B cell (primary cell): ENCODE results near the gene CCDC7. TPM values are rescaled to one million over a fixed set of nuclear protein-coding genes. Genes with fewer than 3 reads are reported as not detected.

Experiments
- ATAC-seq: fragments of 200-7000 bp; cut with Tn5 transposase; one replicate; pipeline ENCODE4 v1.10.0; 2021; ENCODE audit warnings: low read depth, mild to moderate bottlenecking, moderate number of reproducible peaks, moderate library complexity
- CTCF ChIA-PET: fragments of 350-600 bp; sonication (Branson Sonifier 250); formaldehyde crosslinking; loops from one replicate; lab custom pipeline; 2021; ENCODE audit warnings: antibody characterized with exemption, inconsistent platforms; lab: Charles Lee
- POLR2A ChIA-PET: fragments of 350-600 bp; sonication (Branson Sonifier 250); formaldehyde crosslinking; loops from one replicate; lab custom pipeline; 2021; ENCODE audit warnings: antibody characterized with exemption; lab: Charles Lee
- DNase-seq: peaks from one replicate; pipeline ENCODE4 v3.0.0; 2013
- H2AFZ ChIP-seq: 2 replicates; pipeline ENCODE4 v1.6.1; 2012; ENCODE audit warnings: mild to moderate bottlenecking, low read depth, low read length; ENCODE audit not compliant: insufficient read depth, poor library complexity, severe bottlenecking
- H3K27ac ChIP-seq, 2 donors: 1 replicate in 1 of 2; 2 replicates in 1 of 2; pipeline ENCODE4 v1.5.1; 2012 to 2013; ENCODE audit warnings: low read length in 2 of 2, mild to moderate bottlenecking in 2 of 2, moderate library complexity in 1 of 2
- H3K27me3 ChIP-seq, 4 experiments: fragments of 200-600 bp in 1 of 4; sonication (generic) in 1 of 4; replicated peaks in 1 of 4; 1 replicate in 2 of 4; 2 replicates in 2 of 4; pipeline versions ENCODE4 v1.6.1 to v1.7.0; 2013 to 2016; ENCODE audit warnings: low read length in 3 of 4, mild to moderate bottlenecking in 2 of 4, mixed read lengths in 1 of 4, moderate library complexity in 1 of 4; ENCODE audit not compliant: insufficient read depth in 4 of 4, control insufficient read depth in 3 of 4; ENCODE audit errors: control extremely low read depth in 1 of 4
- H3K36me3 ChIP-seq, 2 experiments: replicated peaks in 1 of 2; 1 replicate in 1 of 2; 2 replicates in 1 of 2; pipeline versions ENCODE4 v1.6.1 to v1.7.1; 2013; ENCODE audit warnings: low read length in 1 of 2; ENCODE audit not compliant: insufficient read depth in 2 of 2, control insufficient read depth in 1 of 2; ENCODE audit errors: control extremely low read depth in 1 of 2, extremely low read depth in 1 of 2
- H3K4me1 ChIP-seq, 2 donors: fragments of 200-600 bp in 1 of 2; sonication (generic) in 1 of 2; 1 replicate in 1 of 2; 2 replicates in 1 of 2; pipeline versions ENCODE4 v1.5.1 to v1.6.1; 2013 to 2017; ENCODE audit warnings: low read length in 2 of 2; ENCODE audit not compliant: control insufficient read depth in 2 of 2, insufficient read depth in 2 of 2
- H3K4me2 ChIP-seq: replicated peaks from 2 replicates; pipeline ENCODE3; 2012; ENCODE audit warnings: mild to moderate bottlenecking, low read depth, low read length; ENCODE audit not compliant: poor library complexity, severe bottlenecking
- H3K4me3 ChIP-seq, 5 experiments: fragments of 200-600 bp in 1 of 5; sonication (generic) in 1 of 5; 1 replicate in 3 of 5; 2 replicates in 2 of 5; pipeline versions ENCODE4 v1.5.1 to v1.7.0; 2011 to 2016; ENCODE audit warnings: low read length in 4 of 5, mild to moderate bottlenecking in 4 of 5, low read depth in 2 of 5, control low read depth in 1 of 5, moderate library complexity in 1 of 5; ENCODE audit not compliant: insufficient read depth in 1 of 5; ENCODE audit errors: control extremely low read depth in 1 of 5, extremely low read depth in 1 of 5
- H3K79me2 ChIP-seq: fragments of 200-600 bp; sonication (generic); one replicate; pipeline ENCODE4 v1.6.0; 2016; ENCODE audit warnings: low read length; ENCODE audit not compliant: control insufficient read depth, insufficient read depth
- H3K9ac ChIP-seq: fragments of 200-600 bp; sonication (generic); 2 replicates; pipeline ENCODE4 v1.6.1; 2017; ENCODE audit warnings: mild to moderate bottlenecking, low read length, moderate library complexity
- H3K9me3 ChIP-seq, 3 donors: one replicate each; pipeline versions ENCODE4 v1.6.1 to v1.7.1; 2013; ENCODE audit warnings: low read length in 2 of 3; ENCODE audit not compliant: control insufficient read depth in 2 of 3, insufficient read depth in 1 of 3; ENCODE audit errors: control extremely low read depth in 1 of 3
- H4K20me1 ChIP-seq: 2 replicates; pipeline ENCODE4 v1.6.0; 2012; ENCODE audit warnings: mild to moderate bottlenecking, low read length; ENCODE audit not compliant: insufficient read depth, control insufficient read depth, poor library complexity, severe bottlenecking
- H3K27ac Mint-ChIP-seq: one replicate; pipeline ENCODE4 v1.8.0; 2021; ENCODE audit warnings: mixed read lengths
- H3K27me3 Mint-ChIP-seq: one replicate; pipeline ENCODE4 v1.8.0; 2021; ENCODE audit warnings: mixed read lengths
- H3K4me1 Mint-ChIP-seq: one replicate; pipeline ENCODE4 v1.8.0; 2021; ENCODE audit warnings: mixed read lengths
- H3K4me3 Mint-ChIP-seq: one replicate; pipeline ENCODE4 v1.8.0; 2021; ENCODE audit warnings: mixed read lengths
- H3K9me3 Mint-ChIP-seq: one replicate; pipeline ENCODE4 v1.8.0; 2022; ENCODE audit warnings: mixed read lengths; ENCODE audit not compliant: insufficient read depth
- EZH2 ChIP-seq: IDR thresholded peaks from 2 replicates; pipeline ENCODE4 v1.6.1; 2012; ENCODE audit warnings: borderline replicate concordance, low read depth, mild to moderate bottlenecking, moderate library complexity, low read length; ENCODE audit not compliant: insufficient read depth, poor library complexity, severe bottlenecking
- WGBS: methylation state at CpG from one replicate; pipeline ENCODE4 v1.1.5; 2013; ENCODE audit warnings: missing lambda C conversion rate; ENCODE audit not compliant: insufficient coverage; 5-methylcytosine and 5-hydroxymethylcytosine counted together
- intact Hi-C: fragments of 100-400 bp; cut with micrococcal nuclease; formaldehyde crosslinking; loops from one replicate; pipeline ENCODE4 v1.10.0; 2022
- polyA plus RNA-seq: library from polyadenylated mRNA; depleted of rRNA; stranded (reverse); fragments of >200 nt; gene quantifications from 2 replicates; pipeline ENCODE4 v1.2.3, GENCODE V29; 2012
- total RNA-seq, 2 donors: library from RNA; stranded (reverse); fragments of 120-200 nt in 1 of 2; gene quantifications; 1 replicate in 1 of 2; 2 replicates in 1 of 2; pipeline versions ENCODE4 v1.2.3 to v1.2.4, GENCODE V29; 2013 to 2022
- TF ChIP-seq, protein P1 (sequence below): fragments of 200-600 bp; IDR thresholded peaks from one replicate; pipeline ENCODE4 v1.8.0; 2022; ENCODE audit warnings: antibody characterized with exemption, mild to moderate bottlenecking

CCDC7 gene
- total and polyA plus RNA-seq, 2 donors (not counting 1 experiment from before 2014, with no cell fraction given), result 2.6 to 26.6 TPM

- ChIA-PET CTCF (no interaction called here), POLR2A (no interaction called here)
- no peaks in the 10 kb centered on the region for H3K4me1 Mint-ChIP-seq
- Histone ChIP-seq H3K4me2 (no peak overlapping the region), H3K9me3 (peaks cover 0 to 5% (median 0%) of the 10 kb centered on the region in 3 donors), H4K20me1 (no peaks in the 10 kb centered on the region), H3K4me1 (no peaks in the 10 kb centered on the region), H3K36me3 (no peaks in the 10 kb centered on the region), H3K27ac (no peak overlapping the region), H3K9ac (no peak overlapping the region), H3K4me3 (no peak overlapping the region), H3K27me3 (no peaks in the 10 kb centered on the region), H3K79me2 (no peaks in the 10 kb centered on the region), H2AFZ (no peak overlapping the region)
- TF ChIP-seq, protein P1, sequence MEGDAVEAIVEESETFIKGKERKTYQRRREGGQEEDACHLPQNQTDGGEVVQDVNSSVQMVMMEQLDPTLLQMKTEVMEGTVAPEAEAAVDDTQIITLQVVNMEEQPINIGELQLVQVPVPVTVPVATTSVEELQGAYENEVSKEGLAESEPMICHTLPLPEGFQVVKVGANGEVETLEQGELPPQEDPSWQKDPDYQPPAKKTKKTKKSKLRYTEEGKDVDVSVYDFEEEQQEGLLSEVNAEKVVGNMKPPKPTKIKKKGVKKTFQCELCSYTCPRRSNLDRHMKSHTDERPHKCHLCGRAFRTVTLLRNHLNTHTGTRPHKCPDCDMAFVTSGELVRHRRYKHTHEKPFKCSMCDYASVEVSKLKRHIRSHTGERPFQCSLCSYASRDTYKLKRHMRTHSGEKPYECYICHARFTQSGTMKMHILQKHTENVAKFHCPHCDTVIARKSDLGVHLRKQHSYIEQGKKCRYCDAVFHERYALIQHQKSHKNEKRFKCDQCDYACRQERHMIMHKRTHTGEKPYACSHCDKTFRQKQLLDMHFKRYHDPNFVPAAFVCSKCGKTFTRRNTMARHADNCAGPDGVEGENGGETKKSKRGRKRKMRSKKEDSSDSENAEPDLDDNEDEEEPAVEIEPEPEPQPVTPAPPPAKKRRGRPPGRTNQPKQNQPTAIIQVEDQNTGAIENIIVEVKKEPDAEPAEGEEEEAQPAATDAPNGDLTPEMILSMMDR, result no peak
- no peak for TF ChIP-seq EZH2
- no peak for DNase-seq
- H3K9me3 Mint-ChIP-seq, result no peaks in the 10 kb centered on the region
- ATAC-seq, result no peak
- H3K4me3 Mint-ChIP-seq, result no peak overlapping the region
- H3K27ac Mint-ChIP-seq, result no peak overlapping the region
- intact Hi-C loops, result no loop called here
- H3K27me3 Mint-ChIP-seq, result no peaks in the 10 kb centered on the region
- WGBS, result 98% methylated on average over 6 of the region's 6 CpGs
Observed at GRCh38 chr10:32882076-32882475, 436.1 kb downstream of the CCDC7 start.

DNA sequence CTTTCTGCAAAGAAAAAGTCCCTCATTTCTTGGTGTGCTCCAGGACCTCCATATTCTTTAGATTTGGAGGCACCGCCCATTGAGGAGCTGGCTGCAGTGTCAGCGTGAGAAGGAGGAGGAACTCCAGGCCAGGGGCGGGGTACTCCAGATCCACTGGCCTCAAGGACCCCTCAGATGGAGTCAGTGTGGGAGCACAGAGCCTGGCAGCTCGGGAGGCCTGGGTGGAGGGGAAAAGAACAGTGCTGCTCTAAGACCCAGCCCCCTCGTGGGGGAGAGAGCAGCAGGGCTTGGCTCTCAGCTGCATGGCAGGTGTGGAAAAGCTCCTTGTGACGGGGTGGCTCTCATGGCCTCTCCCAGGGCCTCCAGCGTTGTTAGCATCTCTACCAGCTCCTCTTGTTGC is 441.5 kb downstream of the CCDC7 start:
- H2AFZ ChIP-seq, result no peak overlapping the region
- TF ChIP-seq, protein P1, result no peak
- no peak for TF ChIP-seq EZH2
- H3K27ac Mint-ChIP-seq, result no peak overlapping the region
- H3K36me3 ChIP-seq, result no peaks in the 10 kb centered on the region
- no peaks in the 10 kb centered on the region for H3K79me2 ChIP-seq
- no peaks in the 10 kb centered on the region for H3K4me1 ChIP-seq
- no peaks in the 10 kb centered on the region for H4K20me1 ChIP-seq
- H3K4me3 Mint-ChIP-seq, result no peak overlapping the region
- H3K9me3 ChIP-seq, result no peaks in the 10 kb centered on the region
- no peak overlapping the region for H3K4me2 ChIP-seq
- H3K27me3 Mint-ChIP-seq, result no peaks in the 10 kb centered on the region
- H3K4me1 Mint-ChIP-seq, result no peaks in the 10 kb centered on the region
- intact Hi-C loops, result no loop called here
- CTCF ChIA-PET, result no interaction called here
- H3K27ac ChIP-seq, result no peak overlapping the region
- H3K4me3 ChIP-seq, result no peak overlapping the region
- H3K9me3 Mint-ChIP-seq, result no peaks in the 10 kb centered on the region
- 86% methylated on average over 6 of the region's 7 CpGs for WGBS
- POLR2A ChIA-PET, result no interaction called here
- DNase-seq (no peak), ATAC-seq (no peak)
- no peak overlapping the region for H3K9ac ChIP-seq
- H3K27me3 ChIP-seq, result no peaks in the 10 kb centered on the region
